Spleen (tissue), 11 donors: ENCODE data around the gene CAGE1. TPM values are rescaled to one million over a fixed set of nuclear protein-coding genes. Genes with fewer than 3 reads are reported as not detected.

Experiments used
- DNase-seq: peaks from one replicate; pipeline ENCODE4 v3.0.0-alpha.2; 2020
- H3K27ac ChIP-seq, 8 donors: fragments of 200-600 bp; sonication (generic) in 7 of 8; 1 replicate in 4 of 8; 2 replicates in 4 of 8; pipeline versions ENCODE4 v1.5.0 to v1.8.0; 2016 to 2021; ENCODE audit warnings: inconsistent platforms in 4 of 8, mild to moderate bottlenecking in 4 of 8, moderate library complexity in 1 of 8
- H3K27me3 ChIP-seq, 7 donors: fragments of 200-600 bp; sonication (generic) in 6 of 7; replicated peaks in 1 of 7; 1 replicate in 4 of 7; 2 replicates in 3 of 7; pipeline versions ENCODE4 v1.5.0 to v1.8.0; 2016 to 2021; ENCODE audit warnings: inconsistent platforms in 3 of 7, mild to moderate bottlenecking in 1 of 7
- H3K36me3 ChIP-seq, 6 donors: fragments of 200-600 bp; sonication (generic) in 5 of 6; 1 replicate in 4 of 6; 2 replicates in 2 of 6; pipeline versions ENCODE4 v1.5.0 to v1.8.0; 2016 to 2021; ENCODE audit warnings: inconsistent platforms in 2 of 6
- H3K4me1 ChIP-seq, 6 donors: fragments of 200-600 bp; sonication (generic) in 5 of 6; 1 replicate in 3 of 6; 2 replicates in 3 of 6; pipeline versions ENCODE4 v1.5.0 to v1.8.0; 2016 to 2021; ENCODE audit warnings: inconsistent platforms in 3 of 6
- H3K4me3 ChIP-seq, 8 donors: fragments of 200-600 bp; sonication (generic) in 7 of 8; 1 replicate in 4 of 8; 2 replicates in 4 of 8; pipeline versions ENCODE4 v1.5.0 to v1.8.0; 2016 to 2021; ENCODE audit warnings: inconsistent platforms in 4 of 8, mild to moderate bottlenecking in 4 of 8, moderate library complexity in 2 of 8
- H3K9me3 ChIP-seq, 8 donors: fragments of 200-600 bp; sonication (generic) in 7 of 8; 1 replicate in 4 of 8; 2 replicates in 4 of 8; pipeline versions ENCODE4 v1.5.0 to v1.8.0; 2016 to 2021; ENCODE audit warnings: inconsistent platforms in 4 of 8
- CTCF ChIP-seq, 11 experiments: fragments of 200-600 bp in 7 of 11; fragments of 450-650 bp in 4 of 11; sonication (generic) in 4 of 11; IDR thresholded peaks in 8 of 11; conservative IDR thresholded peaks in 3 of 11; 1 replicate in 7 of 11; 2 replicates in 4 of 11; pipeline versions ENCODE4 v1.4.0 to v1.8.0; 2016 to 2021; ENCODE audit warnings: antibody characterized with exemption in 11 of 11, inconsistent platforms in 4 of 11, mild to moderate bottlenecking in 1 of 11
- POLR2A ChIP-seq, 3 donors: fragments of 450-650 bp; IDR thresholded peaks; one replicate each; pipeline ENCODE4 v1.5.1; 2017; ENCODE audit warnings: antibody characterized with exemption in 3 of 3, mild to moderate bottlenecking in 1 of 3
- POLR2AphosphoS5 ChIP-seq, 3 donors: sonication (generic); formaldehyde crosslinking; IDR thresholded peaks; one replicate each; pipeline ENCODE4 v1.5.1; 2017; ENCODE audit warnings: antibody characterized with exemption in 3 of 3
- whole genome bisulfite sequencing, 5 donors: extraction: QIAGEN DNeasy Blood & Tissue Kit in 3 of 5; methylation state at CpG; one replicate each; pipeline versions ENCODE4 v1.1.5 to v1.1.7; 2013 to 2018; 5-methylcytosine and 5-hydroxymethylcytosine counted together
- intact Hi-C: fragments of 100-400 bp; cut with DNase I; formaldehyde crosslinking; loops from one replicate; pipeline ENCODE4 v1.15.0; 2023; ENCODE audit warnings: low total_unique reads
- polyA plus RNA-seq, 3 donors: library from polyadenylated mRNA; stranded (reverse); fragments of 200-250 nt; gene quantifications; one replicate each; pipeline ENCODE4 v1.2.1, GENCODE V29; 2013
- total RNA-seq, 7 donors: library from RNA; depleted of rRNA in 3 of 7; stranded (reverse); fragments of >200 nt in 3 of 7; fragmentation: NEBNext Ultra II Directional in 4 of 7; extraction: Animal tissue kit (Norgen Biotek cat#: 25700) in 4 of 7; gene quantifications; one replicate each; pipeline versions ENCODE4 v1.1.0 to v1.2.1, GENCODE V29; 2016 to 2021
- donor health status: healthy with polysubstance abuse.
- donor health status: DM: no; HTN: no; CAD: no; lungs with moderate emphysema.
- donor health status: DM: no; HTN: no; CAD: no.
- donor health status: Bipolar disorder and iron deficiency.
- donor health status: healthy.
- donor health status: DM: no; HTN: no; CAD: no.
- donor health status: DM: yes; HTN: yes; CAD: no.

Gene CAGE1
- total and polyA plus RNA-seq, 10 donors: not detected

GRCh38 chr6:7338031-7338430 is 51.5 kb downstream of the CAGE1 start:
- Histone ChIP-seq H3K36me3 (no peaks in the 10 kb centered on the region), H3K9me3 (no peaks in the 10 kb centered on the region), H3K4me3 (no peak overlapping the region), H3K4me1 (no peaks in the 10 kb centered on the region), H3K27ac (no peak overlapping the region), H3K27me3 (no peaks in the 10 kb centered on the region)
- no peak for TF ChIP-seq POLR2AphosphoS5 (IDR thresholded peaks at IDR 0.05)
- no peak for TF ChIP-seq POLR2A (IDR thresholded peaks at IDR 0.05)
- no peak for TF ChIP-seq CTCF (IDR thresholded peaks at IDR 0.05 in 8 of 11, conservative IDR thresholded peaks at IDR 0.05 in 3 of 11)
- WGBS, 5 donors: 74 to 97% (median 93%) methylated on average over 2 of the region's 2 CpGs
- intact Hi-C loops: no loop called here
- no peak for DNase-seq

DNA sequence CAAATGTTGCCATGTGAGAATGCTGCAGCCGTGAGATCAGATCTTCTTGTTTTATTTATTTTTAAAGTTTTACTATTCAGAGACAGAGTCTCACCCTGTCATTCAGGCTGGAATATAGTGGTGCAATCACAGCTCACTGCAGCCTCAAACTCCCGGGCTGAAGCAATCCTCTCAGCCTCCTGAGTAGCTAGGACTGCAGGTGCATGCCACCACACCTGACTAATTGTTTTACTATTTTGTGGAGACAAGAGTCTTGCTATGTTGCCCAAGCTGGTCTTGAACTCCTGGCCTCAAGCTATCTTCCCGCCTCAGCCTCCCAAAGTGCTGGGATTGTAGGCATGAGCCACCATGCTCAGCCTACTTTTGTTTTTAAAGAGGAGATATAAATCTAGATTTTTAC is 54.0 kb downstream of the CAGE1 start:
- Histone ChIP-seq H3K9me3 (no peaks in the 10 kb centered on the region), H3K4me1 (no peaks in the 10 kb centered on the region), H3K27ac (no peak overlapping the region), H3K4me3 (no peak overlapping the region), H3K36me3 (no peaks in the 10 kb centered on the region), H3K27me3 (no peaks in the 10 kb centered on the region)
- intact Hi-C loops: no loop called here
- TF ChIP-seq POLR2A (IDR thresholded peaks at IDR 0.05): no peak
- TF ChIP-seq CTCF (IDR thresholded peaks at IDR 0.05 in 8 of 11, conservative IDR thresholded peaks at IDR 0.05 in 3 of 11): no peak
- no peak for TF ChIP-seq POLR2AphosphoS5 (IDR thresholded peaks at IDR 0.05)
- WGBS, 5 donors: 84 to 95% (median 89%) methylated on average over 3 of the region's 3 CpGs
- no peak for DNase-seq

DNA sequence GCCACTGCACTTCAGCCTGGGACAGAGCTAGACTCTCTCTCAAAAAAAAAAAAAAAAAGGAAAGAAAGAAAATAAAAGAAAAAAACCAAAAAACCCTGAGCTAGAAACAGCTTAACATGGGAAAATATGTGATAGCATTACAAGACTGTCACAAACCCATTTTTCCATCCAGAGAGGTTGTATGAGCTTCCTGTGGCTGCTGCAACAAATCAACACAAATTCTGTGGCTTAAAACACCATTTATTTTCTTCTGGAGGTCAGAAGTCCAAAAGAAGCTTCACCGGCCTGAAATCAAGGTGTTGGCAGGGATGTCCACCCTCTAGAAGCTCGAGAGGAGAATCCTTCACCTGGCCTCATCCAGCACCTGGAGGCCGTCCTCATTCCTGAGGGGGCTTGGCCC is 54.9 kb downstream of the CAGE1 start:
- Histone ChIP-seq H3K27me3 (no peaks in the 10 kb centered on the region), H3K36me3 (no peaks in the 10 kb centered on the region), H3K4me3 (no peak overlapping the region), H3K4me1 (no peaks in the 10 kb centered on the region), H3K27ac (no peak overlapping the region), H3K9me3 (no peaks in the 10 kb centered on the region)
- no peak for TF ChIP-seq POLR2A (IDR thresholded peaks at IDR 0.05)
- TF ChIP-seq CTCF (IDR thresholded peaks at IDR 0.05 in 8 of 11, conservative IDR thresholded peaks at IDR 0.05 in 3 of 11): no peak
- no peak for TF ChIP-seq POLR2AphosphoS5 (IDR thresholded peaks at IDR 0.05)
- intact Hi-C loops: no loop called here
- no peak for DNase-seq
- 82 to 92% (median 89%) methylated on average over 3 of the region's 3 CpGs for WGBS, 5 donors

- Histone ChIP-seq H3K36me3 (no peaks in the 10 kb centered on the region), H3K27ac (no peak overlapping the region), H3K4me1 (peaks cover 0 to under 1% (median 0%) of the 10 kb centered on the region in 6 donors), H3K4me3 (no peak overlapping the region), H3K9me3 (no peaks in the 10 kb centered on the region), H3K27me3 (no peaks in the 10 kb centered on the region)
- DNase-seq: no peak
- 82 to 88% (median 85%) methylated on average over 8 of the region's 8 CpGs for WGBS, 5 donors
- intact Hi-C loops: no loop called here
- TF ChIP-seq POLR2AphosphoS5 (IDR thresholded peaks at IDR 0.05) (no peak), CTCF (IDR thresholded peaks at IDR 0.05 in 8 of 11, conservative IDR thresholded peaks at IDR 0.05 in 3 of 11) (no peak), POLR2A (IDR thresholded peaks at IDR 0.05) (no peak)
Observed at GRCh38 chr6:7332090-7332745, 57.3 kb downstream of the CAGE1 start.
